Measurements from ENCODE around the gene ST6GALNAC3.
"Not testable (repeated sequence)": the region's sequence is repeated elsewhere in the genome, so short reads cannot be mapped to it uniquely, and the experiment has no call there.

ST6GALNAC3 gene

GRCh38 chr1:76074321-76075187, at the start of gene ST6GALNAC3:
TSS of gene ST6GALNAC3 (plus strand) at chr1:76074746.
- DNase-seq, result no peak

GRCh38 chr1:76027341-76027740, 47.2 kb upstream of the ST6GALNAC3 start:
- DNase-seq, result no peak

GRCh38 chr1:76029331-76029730, 45.2 kb upstream of the ST6GALNAC3 start:
- no peak for DNase-seq

GRCh38 chr1:76031496-76031895, 43.0 kb upstream of the ST6GALNAC3 start:
- DNase-seq, result no peak

GRCh38 chr1:76033800-76034475, 40.6 kb upstream of the ST6GALNAC3 start:
- DNase-seq, result no peak

- DNase-seq, result no peak
Observed at GRCh38 chr1:76035053-76035452, 39.5 kb upstream of the ST6GALNAC3 start.

- DNase-seq, result no peak
Observed at GRCh38 chr1:76037324-76037723, 37.2 kb upstream of the ST6GALNAC3 start.

GRCh38 chr1:76038287-76039004, 36.1 kb upstream of the ST6GALNAC3 start:
- DNase-seq, result no peak

- no peak for DNase-seq
Observed at GRCh38 chr1:76046149-76046548, 28.4 kb upstream of the ST6GALNAC3 start.

GRCh38 chr1:76048219-76048618, 26.3 kb upstream of the ST6GALNAC3 start:
- no peak for DNase-seq

- DNase-seq, result no peak
Observed at GRCh38 chr1:76048926-76049325, 25.6 kb upstream of the ST6GALNAC3 start.

- no peak for DNase-seq
Observed at GRCh38 chr1:76049498-76049897, 25.0 kb upstream of the ST6GALNAC3 start.

- not testable (repeated sequence) for DNase-seq
Observed at GRCh38 chr1:76050073-76050472, 24.5 kb upstream of the ST6GALNAC3 start.

GRCh38 chr1:76053021-76053420, 21.5 kb upstream of the ST6GALNAC3 start:
- no peak for DNase-seq

GRCh38 chr1:76054359-76054758, 20.2 kb upstream of the ST6GALNAC3 start:
- DNase-seq, result no peak

- DNase-seq, result no peak
Observed at GRCh38 chr1:76055987-76056386, 18.6 kb upstream of the ST6GALNAC3 start.

- DNase-seq, result no peak
Observed at GRCh38 chr1:76059451-76059850, 15.1 kb upstream of the ST6GALNAC3 start.

GRCh38 chr1:76065270-76065669, 9.3 kb upstream of the ST6GALNAC3 start:
- no peak for DNase-seq

GRCh38 chr1:76066394-76066793, 8.2 kb upstream of the ST6GALNAC3 start:
- no peak for DNase-seq

GRCh38 chr1:76068542-76068941, 6.0 kb upstream of the ST6GALNAC3 start:
- no peak for DNase-seq

GRCh38 chr1:76068953-76069561, 5.5 kb upstream of the ST6GALNAC3 start:
- DNase-seq, result no peak

- DNase-seq, result no peak
Observed at GRCh38 chr1:76070538-76070937, 4.0 kb upstream of the ST6GALNAC3 start.

- DNase-seq, result no peak
Observed at GRCh38 chr1:76073481-76073880, 1.1 kb upstream of the ST6GALNAC3 start.

All from NCI-H2029 (cell line).